T-helper 2 cell treated with Interferon-gamma antibody and Interleukin-4, amounts not matched to agents 5 μg/mL and 100 μg/mL, for 36 hours (primary cell): Measurements from ENCODE around the gene GPR55.
A peak's percentile ranks its signal among the peaks of the same experiment; 100 is the strongest.
"Not testable (repeated sequence)": the region's sequence is repeated elsewhere in the genome, so short reads cannot be mapped to it uniquely, and the experiment has no call there.

Source experiments
- DNase-seq: peaks from one replicate; pipeline ENCODE4 v3.0.0; 2021; ENCODE audit warnings: low spot score
- H3K27ac Mint-ChIP-seq: one replicate; pipeline ENCODE4 v1.8.0; 2021; ENCODE audit warnings: mild to moderate bottlenecking, mixed read lengths
- H3K27me3 Mint-ChIP-seq: one replicate; pipeline ENCODE4 v1.8.0; 2021; ENCODE audit warnings: low read depth, mixed read lengths
- H3K36me3 Mint-ChIP-seq: one replicate; pipeline ENCODE4 v1.8.0; 2021; ENCODE audit warnings: low read depth, mixed read lengths
- H3K4me1 Mint-ChIP-seq: one replicate; pipeline ENCODE4 v1.8.0; 2021; ENCODE audit warnings: low read depth, mixed read lengths
- H3K4me3 Mint-ChIP-seq: one replicate; pipeline ENCODE4 v1.8.0; 2022; ENCODE audit warnings: mild to moderate bottlenecking, moderate library complexity, mixed read lengths
- H3K9me3 Mint-ChIP-seq: one replicate; pipeline ENCODE4 v1.8.0; 2021; ENCODE audit warnings: mixed read lengths

GPR55 gene

GRCh38 chr2:230944123-230944653 lies 19.1 kb upstream of the GPR55 start:
- Mint-ChIP-seq H3K27ac (peak overlapping the region; percentile 49), H3K36me3 (no peaks in the 10 kb centered on the region), H3K4me3 (peak overlapping the region; percentile 29), H3K9me3 (no peaks in the 10 kb centered on the region), H3K4me1 (peaks cover 12% of the 10 kb centered on the region), H3K27me3 (peaks cover 22% of the 10 kb centered on the region)
- peak; percentile 70 for DNase-seq

GRCh38 chr2:230942920-230943896 lies 18.2 kb upstream of the GPR55 start:
- Mint-ChIP-seq H3K9me3 (no peaks in the 10 kb centered on the region), H3K4me3 (peak overlapping the region; percentile 44), H3K36me3 (no peaks in the 10 kb centered on the region), H3K27me3 (peaks cover 22% of the 10 kb centered on the region), H3K4me1 (peaks cover 12% of the 10 kb centered on the region), H3K27ac (no peak overlapping the region)
- DNase-seq: no peak

GRCh38 chr2:230942371-230942770 lies 17.3 kb upstream of the GPR55 start:
- Mint-ChIP-seq H3K4me3 (no peak overlapping the region), H3K36me3 (peaks cover 3% of the 10 kb centered on the region), H3K9me3 (peaks cover 4% of the 10 kb centered on the region), H3K4me1 (peaks cover 12% of the 10 kb centered on the region), H3K27me3 (peaks cover 22% of the 10 kb centered on the region), H3K27ac (no peak overlapping the region)
- DNase-seq: no peak

GRCh38 chr2:230941202-230942180 lies 16.4 kb upstream of the GPR55 start:
- no peak overlapping the region for H3K4me3 Mint-ChIP-seq
- peaks cover 12% of the 10 kb centered on the region for H3K4me1 Mint-ChIP-seq
- no peak for DNase-seq
- H3K27ac Mint-ChIP-seq: no peak overlapping the region
- peaks cover 13% of the 10 kb centered on the region for H3K9me3 Mint-ChIP-seq
- peaks cover 22% of the 10 kb centered on the region for H3K27me3 Mint-ChIP-seq
- peaks cover 3% of the 10 kb centered on the region for H3K36me3 Mint-ChIP-seq

- DNase-seq: no peak
- peaks cover 7% of the 10 kb centered on the region for H3K36me3 Mint-ChIP-seq
- H3K27me3 Mint-ChIP-seq: peaks cover 14% of the 10 kb centered on the region
- H3K27ac Mint-ChIP-seq: no peak overlapping the region
- H3K9me3 Mint-ChIP-seq: peaks cover 23% of the 10 kb centered on the region
- H3K4me1 Mint-ChIP-seq: peaks cover 12% of the 10 kb centered on the region
- no peak overlapping the region for H3K4me3 Mint-ChIP-seq
Measured at GRCh38 chr2:230940471-230940815, 15.4 kb upstream of the GPR55 start.

- H3K9me3 Mint-ChIP-seq: peaks cover 25% of the 10 kb centered on the region
- peaks cover 14% of the 10 kb centered on the region for H3K27me3 Mint-ChIP-seq
- H3K4me3 Mint-ChIP-seq: no peak overlapping the region
- peaks cover 7% of the 10 kb centered on the region for H3K36me3 Mint-ChIP-seq
- peaks cover 12% of the 10 kb centered on the region for H3K4me1 Mint-ChIP-seq
- no peak for DNase-seq
- H3K27ac Mint-ChIP-seq: no peak overlapping the region
Measured at GRCh38 chr2:230939691-230940470, 14.8 kb upstream of the GPR55 start.

- Mint-ChIP-seq H3K36me3 (peaks cover 7% of the 10 kb centered on the region), H3K4me1 (peaks cover 7% of the 10 kb centered on the region), H3K4me3 (no peak overlapping the region), H3K9me3 (peaks cover 25% of the 10 kb centered on the region), H3K27ac (no peak overlapping the region), H3K27me3 (peaks cover 14% of the 10 kb centered on the region)
- no peak for DNase-seq
Measured at GRCh38 chr2:230939066-230939591, 14.1 kb upstream of the GPR55 start.

GRCh38 chr2:230938516-230939065 lies 13.5 kb upstream of the GPR55 start:
- Mint-ChIP-seq H3K4me3 (no peak overlapping the region), H3K4me1 (peaks cover 4% of the 10 kb centered on the region), H3K27ac (no peak overlapping the region), H3K36me3 (peaks cover 7% of the 10 kb centered on the region), H3K27me3 (peaks cover 11% of the 10 kb centered on the region), H3K9me3 (peaks cover 25% of the 10 kb centered on the region)
- no peak for DNase-seq

GRCh38 chr2:230938098-230938497 lies 13.1 kb upstream of the GPR55 start:
- H3K4me3 Mint-ChIP-seq: no peak overlapping the region
- H3K36me3 Mint-ChIP-seq: peaks cover 7% of the 10 kb centered on the region
- no peak for DNase-seq
- peaks cover 25% of the 10 kb centered on the region for H3K9me3 Mint-ChIP-seq
- H3K4me1 Mint-ChIP-seq: peaks cover 4% of the 10 kb centered on the region
- H3K27ac Mint-ChIP-seq: no peak overlapping the region
- peaks cover 9% of the 10 kb centered on the region for H3K27me3 Mint-ChIP-seq

- Mint-ChIP-seq H3K9me3 (peaks cover 25% of the 10 kb centered on the region), H3K4me1 (peaks cover 5% of the 10 kb centered on the region), H3K4me3 (no peak overlapping the region), H3K36me3 (peaks cover 7% of the 10 kb centered on the region), H3K27ac (no peak overlapping the region), H3K27me3 (peaks cover 10% of the 10 kb centered on the region)
- DNase-seq: no peak
Measured at GRCh38 chr2:230937362-230937761, 12.3 kb upstream of the GPR55 start.

GRCh38 chr2:230936243-230936642 lies 11.2 kb upstream of the GPR55 start:
- H3K27ac Mint-ChIP-seq, H3K4me1 Mint-ChIP-seq, H3K4me3 Mint-ChIP-seq, H3K36me3 Mint-ChIP-seq, DNase-seq, H3K27me3 Mint-ChIP-seq: not testable (repeated sequence)
- peaks cover 25% of the 10 kb centered on the region for H3K9me3 Mint-ChIP-seq

GRCh38 chr2:230935130-230935430 lies 10.0 kb upstream of the GPR55 start:
- no peak overlapping the region for H3K4me3 Mint-ChIP-seq
- H3K36me3 Mint-ChIP-seq: peaks cover 7% of the 10 kb centered on the region
- H3K9me3 Mint-ChIP-seq: peaks cover 25% of the 10 kb centered on the region
- no peak overlapping the region for H3K27ac Mint-ChIP-seq
- peaks cover 5% of the 10 kb centered on the region for H3K4me1 Mint-ChIP-seq
- DNase-seq: no peak
- H3K27me3 Mint-ChIP-seq: peaks cover 12% of the 10 kb centered on the region
